GM12801 (cell line): ENCODE data around the gene SP140L.

ENCODE experiments used
- TF ChIP-seq, protein P1 (sequence below): IDR thresholded peaks from one replicate; pipeline ENCODE4 v1.5.1; 2011; ENCODE audit warnings: control low read depth; ENCODE audit not compliant: insufficient read length; ENCODE audit errors: extremely low read depth

Gene SP140L

GRCh38 chr2:230346921-230347533 lies 20.0 kb downstream of the SP140L start:
- TF ChIP-seq, protein P1, sequence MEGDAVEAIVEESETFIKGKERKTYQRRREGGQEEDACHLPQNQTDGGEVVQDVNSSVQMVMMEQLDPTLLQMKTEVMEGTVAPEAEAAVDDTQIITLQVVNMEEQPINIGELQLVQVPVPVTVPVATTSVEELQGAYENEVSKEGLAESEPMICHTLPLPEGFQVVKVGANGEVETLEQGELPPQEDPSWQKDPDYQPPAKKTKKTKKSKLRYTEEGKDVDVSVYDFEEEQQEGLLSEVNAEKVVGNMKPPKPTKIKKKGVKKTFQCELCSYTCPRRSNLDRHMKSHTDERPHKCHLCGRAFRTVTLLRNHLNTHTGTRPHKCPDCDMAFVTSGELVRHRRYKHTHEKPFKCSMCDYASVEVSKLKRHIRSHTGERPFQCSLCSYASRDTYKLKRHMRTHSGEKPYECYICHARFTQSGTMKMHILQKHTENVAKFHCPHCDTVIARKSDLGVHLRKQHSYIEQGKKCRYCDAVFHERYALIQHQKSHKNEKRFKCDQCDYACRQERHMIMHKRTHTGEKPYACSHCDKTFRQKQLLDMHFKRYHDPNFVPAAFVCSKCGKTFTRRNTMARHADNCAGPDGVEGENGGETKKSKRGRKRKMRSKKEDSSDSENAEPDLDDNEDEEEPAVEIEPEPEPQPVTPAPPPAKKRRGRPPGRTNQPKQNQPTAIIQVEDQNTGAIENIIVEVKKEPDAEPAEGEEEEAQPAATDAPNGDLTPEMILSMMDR: no peak

- TF ChIP-seq, protein P1: no peak
Measured at GRCh38 chr2:230347659-230348305, 20.8 kb downstream of the SP140L start.

GRCh38 chr2:230348787-230349186 lies 21.8 kb downstream of the SP140L start:
- TF ChIP-seq, protein P1: no peak

DNA sequence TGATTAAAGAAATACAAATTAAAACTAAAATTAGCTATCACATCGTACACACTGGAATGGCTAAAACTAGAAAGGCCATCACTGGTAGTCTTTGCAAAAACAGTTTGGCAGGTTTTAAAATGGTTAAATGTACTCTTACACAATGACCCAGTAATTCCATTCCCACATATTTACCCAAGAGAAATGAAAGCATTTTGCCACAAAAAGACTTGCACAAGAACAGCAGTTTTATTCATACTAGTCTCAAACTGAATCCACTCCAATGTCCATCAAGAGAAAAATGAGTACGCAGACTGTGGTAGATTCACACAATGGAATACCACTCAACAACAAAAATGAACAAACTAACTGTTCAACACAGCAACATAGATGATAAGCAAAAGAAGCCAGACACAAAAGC lies 29.1 kb downstream of the SP140L start:
- TF ChIP-seq, protein P1: no peak

DNA sequence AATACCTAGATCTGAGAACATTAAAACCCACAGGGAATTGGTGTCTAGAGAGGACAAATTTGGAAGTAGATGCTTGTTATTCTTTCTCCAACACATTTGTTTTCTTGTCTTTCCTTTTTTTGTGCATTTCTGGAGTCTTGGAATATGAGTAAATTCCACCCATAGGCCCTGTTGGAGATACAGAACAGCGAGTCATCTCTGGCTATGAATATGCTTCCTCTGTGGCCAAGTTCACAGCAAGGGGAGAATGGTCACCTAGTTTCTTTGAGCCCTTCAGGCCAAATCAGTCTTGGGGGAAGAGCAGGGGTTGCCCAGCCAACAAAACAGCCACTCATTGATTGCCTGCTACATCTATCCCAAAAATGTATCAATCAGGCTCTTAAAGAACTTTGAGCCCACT lies 31.3 kb downstream of the SP140L start:
- TF ChIP-seq, protein P1: no peak

GRCh38 chr2:230360028-230360427 lies 33.0 kb downstream of the SP140L start:
- TF ChIP-seq, protein P1: no peak

- TF ChIP-seq, protein P1: no peak
Measured at GRCh38 chr2:230362030-230362691, 35.2 kb downstream of the SP140L start.
